IMR-90 (cell line): ENCODE results near the gene PLBD2. TPM values are rescaled to one million over a fixed set of nuclear protein-coding genes. Genes with fewer than 3 reads are reported as not detected.

Source experiments
- ATAC-seq: fragments of 200-7000 bp; cut with Tn5 transposase; 2 replicates; pipeline ENCODE4 v1.9.1; 2020; ENCODE audit warnings: low read depth, mild to moderate bottlenecking, moderate library complexity
- BruUV-seq: library from RNA; stranded (reverse); fragments of 400-500 nt; replicated peaks from 2 replicates; lab custom pipeline; 2021; lab: Mats Ljungman, UMichigan
- CTCF ChIA-PET: fragments of 300-600 bp; formaldehyde crosslinking; extraction: SDS; loops from one replicate; lab custom pipeline; 2021; ENCODE audit warnings: antibody characterized with exemption; lab: Yijun Ruan, JAX
- POLR2A ChIA-PET: fragments of 300-600 bp; sonication (Branson Sonifier 250); formaldehyde crosslinking; loops from one replicate; lab custom pipeline; 2022; ENCODE audit warnings: antibody characterized with exemption; ENCODE audit not compliant: unreplicated experiment; lab: Charles Lee
- DNase-seq: peaks from one replicate; pipeline ENCODE4 v3.0.0; 2013
- H2AFZ ChIP-seq: replicated peaks from 2 replicates; pipeline ENCODE3; 2013; ENCODE audit warnings: low read length, mild to moderate bottlenecking; ENCODE audit not compliant: poor library complexity
- H2AK5ac ChIP-seq: 2 replicates; pipeline ENCODE4 v1.6.1; 2013; ENCODE audit warnings: low read depth, low read length, inconsistent platforms
- H2AK9ac ChIP-seq: replicated peaks from 2 replicates; pipeline ENCODE3; 2013; ENCODE audit warnings: mild to moderate bottlenecking, low read depth, low read length, moderate library complexity; ENCODE audit not compliant: poor library complexity
- H2BK120ac ChIP-seq: 2 replicates; pipeline ENCODE4 v1.6.1; 2013; ENCODE audit warnings: low read depth, low read length, inconsistent platforms
- H2BK15ac ChIP-seq: 3 replicates; pipeline ENCODE4 v1.6.1; 2013; ENCODE audit warnings: low read depth, low read length, inconsistent platforms
- H2BK20ac ChIP-seq: 2 replicates; pipeline ENCODE4 v1.6.1; 2013; ENCODE audit warnings: low read depth, mild to moderate bottlenecking, inconsistent platforms, low read length, moderate library complexity
- H2BK5ac ChIP-seq: 2 replicates; pipeline ENCODE4 v1.6.1; 2013; ENCODE audit warnings: mild to moderate bottlenecking, low read depth, low read length, inconsistent platforms; ENCODE audit not compliant: poor library complexity, severe bottlenecking
- H3K14ac ChIP-seq: replicated peaks from 2 replicates; pipeline ENCODE4 v1.6.1; 2013; ENCODE audit warnings: low read depth, low read length, inconsistent platforms
- H3K18ac ChIP-seq: 2 replicates; pipeline ENCODE4 v1.6.1; 2013; ENCODE audit warnings: low read depth, low read length, control low read depth
- H3K23ac ChIP-seq: 2 replicates; pipeline ENCODE4 v1.6.1; 2013; ENCODE audit warnings: low read depth, low read length, inconsistent platforms
- H3K27ac ChIP-seq: 2 replicates; pipeline ENCODE4 v1.5.1; 2013; ENCODE audit warnings: mild to moderate bottlenecking, control low read depth, low read length; ENCODE audit not compliant: insufficient read depth
- H3K27me3 ChIP-seq: 2 replicates; pipeline ENCODE4 v1.6.1; 2013; ENCODE audit warnings: low read length; ENCODE audit not compliant: control insufficient read depth, insufficient read depth
- H3K36me3 ChIP-seq: 2 replicates; pipeline ENCODE4 v1.6.1; 2013; ENCODE audit warnings: low read length, mixed read lengths; ENCODE audit not compliant: control insufficient read depth, insufficient read depth
- H3K4ac ChIP-seq: 2 replicates; pipeline ENCODE4 v1.6.1; 2013; ENCODE audit warnings: low read depth, low read length, inconsistent platforms
- H3K4me1 ChIP-seq: 2 replicates; pipeline ENCODE4 v1.6.1; 2013; ENCODE audit warnings: low read length, mixed read lengths; ENCODE audit not compliant: control insufficient read depth, insufficient read depth
- H3K4me2 ChIP-seq: 2 replicates; pipeline ENCODE4 v1.6.1; 2013; ENCODE audit warnings: low read depth, mild to moderate bottlenecking, control low read depth, low read length, moderate library complexity
- H3K4me3 ChIP-seq: 2 replicates; pipeline ENCODE4 v1.5.1; 2013; ENCODE audit warnings: low read depth, mild to moderate bottlenecking, control low read depth, low read length, moderate library complexity; ENCODE audit not compliant: insufficient read depth
- H3K56ac ChIP-seq: 2 replicates; pipeline ENCODE4 v1.6.1; 2013; ENCODE audit warnings: low read length, inconsistent platforms; ENCODE audit not compliant: insufficient read depth; ENCODE audit errors: extremely low read depth
- H3K79me1 ChIP-seq, 2 experiments: 2 replicates each; pipeline ENCODE4 v1.6.1; 2013; ENCODE audit warnings: low read length in 2 of 2, inconsistent platforms in 1 of 2, low read depth in 1 of 2
- H3K9ac ChIP-seq: 2 replicates; pipeline ENCODE4 v1.6.1; 2013; ENCODE audit warnings: low read depth, low read length, control low read depth
- H3K9me1 ChIP-seq: 2 replicates; pipeline ENCODE4 v1.6.1; 2013; ENCODE audit warnings: low read length, inconsistent platforms; ENCODE audit not compliant: insufficient read depth
- H3K9me3 ChIP-seq: 2 replicates; pipeline ENCODE4 v1.6.1; 2013; ENCODE audit warnings: low read length; ENCODE audit not compliant: control insufficient read depth, insufficient read depth
- H4K20me1 ChIP-seq: 2 replicates; pipeline ENCODE4 v1.6.1; 2013; ENCODE audit warnings: low read length, inconsistent platforms; ENCODE audit not compliant: insufficient read depth
- H4K5ac ChIP-seq: 2 replicates; pipeline ENCODE4 v1.6.1; 2013; ENCODE audit warnings: mild to moderate bottlenecking, low read depth, low read length, control low read depth
- H4K8ac ChIP-seq, 2 experiments: 2 replicates each; pipeline ENCODE4 v1.6.1; 2013; ENCODE audit warnings: low read depth in 2 of 2, low read length in 2 of 2, control low read depth in 1 of 2, inconsistent platforms in 1 of 2
- H4K91ac ChIP-seq: 2 replicates; pipeline ENCODE4 v1.6.1; 2013; ENCODE audit warnings: low read depth, low read length, inconsistent platforms; ENCODE audit not compliant: insufficient read depth
- BHLHE40 ChIP-seq: fragments of 150-350 bp; IDR thresholded peaks from 2 replicates; pipeline ENCODE4 v1.6.1; 2016; ENCODE audit warnings: mild to moderate bottlenecking, low read depth, low read length
- CEBPB ChIP-seq: IDR thresholded peaks from 2 replicates; pipeline ENCODE4 v1.6.1; 2012; ENCODE audit warnings: low read depth, low read length, improper control_type of control experiment
- CHD1 ChIP-seq: IDR thresholded peaks from 2 replicates; pipeline ENCODE4 v1.6.1; 2012; ENCODE audit warnings: low read depth, low read length, improper control_type of control experiment
- FOS ChIP-seq: fragments of 150-350 bp; IDR thresholded peaks from 2 replicates; pipeline ENCODE4 v1.6.1; 2016; ENCODE audit warnings: low read depth, low read length
- MAFK ChIP-seq: IDR thresholded peaks from 2 replicates; pipeline ENCODE4 v1.6.1; 2012; ENCODE audit warnings: low read depth, low read length, improper control_type of control experiment
- MAZ ChIP-seq: IDR thresholded peaks from 2 replicates; pipeline ENCODE4 v1.6.1; 2012; ENCODE audit warnings: low read depth, mild to moderate bottlenecking, low read length, improper control_type of control experiment, moderate library complexity, borderline replicate concordance
- MXI1 ChIP-seq: IDR thresholded peaks from 2 replicates; pipeline ENCODE4 v1.6.1; 2012; ENCODE audit warnings: low read depth, mild to moderate bottlenecking, low read length, moderate library complexity, borderline replicate concordance
- NFE2L2 ChIP-seq: fragments of 150-350 bp; IDR thresholded peaks from 2 replicates; pipeline ENCODE4 v1.6.1; 2016; ENCODE audit warnings: low read depth, mild to moderate bottlenecking, low read length
- POLR2A ChIP-seq: IDR thresholded peaks from 2 replicates; pipeline ENCODE4 v1.6.1; 2012; ENCODE audit warnings: mild to moderate bottlenecking, low read depth, low read length
- RAD21 ChIP-seq: IDR thresholded peaks from 2 replicates; pipeline ENCODE4 v1.6.1; 2012; ENCODE audit warnings: low read length, improper control_type of control experiment
- RCOR1 ChIP-seq: IDR thresholded peaks from 2 replicates; pipeline ENCODE4 v1.6.1; 2012; ENCODE audit warnings: mild to moderate bottlenecking, low read length, improper control_type of control experiment; ENCODE audit not compliant: insufficient replicate concordance
- RFX5 ChIP-seq: IDR thresholded peaks from 2 replicates; pipeline ENCODE4 v1.8.0; 2012; ENCODE audit warnings: low read depth, mild to moderate bottlenecking, low read length, moderate library complexity
- SMC3 ChIP-seq: fragments of 150-350 bp; IDR thresholded peaks from 2 replicates; pipeline ENCODE4 v1.6.1; 2016; ENCODE audit warnings: low read depth, mild to moderate bottlenecking, antibody characterized with exemption, low read length, moderate library complexity
- WGBS, 2 experiments: methylation state at CpG; one replicate each; pipeline versions ENCODE4 v1.1.5 to v1.1.7; 2013; ENCODE audit warnings: missing lambda C conversion rate in 2 of 2; ENCODE audit not compliant: insufficient read length in 1 of 2; ENCODE audit errors: extremely low coverage in 2 of 2; 5-methylcytosine and 5-hydroxymethylcytosine counted together
- dilution Hi-C: fragments of 300-500 bp; cut with HindIII; formaldehyde crosslinking; loops from one replicate; pipeline ENCODE4 v1.14.3; 2018; ENCODE audit warnings: low sequenced_read_pairs; ENCODE audit not compliant: unreplicated experiment
- in situ Hi-C: fragments of 300-500 bp; cut with MboI; formaldehyde crosslinking; loops from 3 replicates; pipeline ENCODE4 v1.14.3; 2019; ENCODE audit warnings: low sequenced_read_pairs, inconsistent platforms, mixed read lengths
- intact Hi-C: fragments of 100-400 bp; cut with micrococcal nuclease; formaldehyde crosslinking; loops from 2 replicates; pipeline ENCODE4 v1.10.0; 2022
- polyA plus RNA-seq, 3 experiments: library from polyadenylated mRNA; depleted of rRNA; stranded (reverse); fragments of >200 nt; gene quantifications; 2 replicates each; pipeline ENCODE4 v1.2.3, GENCODE V29; 2012; ENCODE audit warnings: low replicate concordance in 1 of 3
- total RNA-seq: library from RNA; depleted of rRNA; stranded (reverse); fragments of >200 nt; gene quantifications from 2 replicates; pipeline ENCODE4 v1.2.3, GENCODE V29; 2012
- TF ChIP-seq, protein P1 (sequence below): fragments of 150-350 bp; IDR thresholded peaks from 2 replicates; pipeline ENCODE4 v1.6.1; 2016; ENCODE audit warnings: low read depth, mild to moderate bottlenecking, low read length, moderate library complexity, borderline replicate concordance
- TF ChIP-seq, protein P2 (sequence below): fragments of 150-350 bp; IDR thresholded peaks from 2 replicates; pipeline ENCODE4 v1.6.1; 2017; ENCODE audit warnings: mild to moderate bottlenecking, antibody characterized with exemption, low read length, low read depth
- TF ChIP-seq, protein P3 (sequence below): conservative IDR thresholded peaks from 2 replicates; pipeline ENCODE4 v1.5.1; 2012; ENCODE audit warnings: mild to moderate bottlenecking, low read depth, low read length, improper control_type of control experiment

The PLBD2 gene
- total and polyA plus RNA-seq, 2 of the 4 experiments (the other 2 are of a cell fraction): 7.3 to 44.5 TPM

- dilution Hi-C loops (no loop called here), in situ Hi-C loops (no loop called here), intact Hi-C loops (no loop called here)
- Histone ChIP-seq H2AK9ac (no peak overlapping the region), H3K9me3 (no peaks in the 10 kb centered on the region), H3K18ac (no peak overlapping the region), H3K79me1 (no peaks in the 10 kb centered on the region), H2AK5ac (no peak overlapping the region), H4K5ac (no peak overlapping the region), H3K4ac (no peak overlapping the region), H2AFZ (no peak overlapping the region), H3K23ac (no peak overlapping the region), H3K9ac (no peak overlapping the region), H3K27ac (no peak overlapping the region), H3K14ac (no peak overlapping the region), H2BK15ac (no peak overlapping the region), H3K4me1 (0 out of 2 replicates have a peak, but pooled peaks cover 1% of the 10 kb centered on the region), H3K27me3 (peaks cover 7% of the 10 kb centered on the region), H3K9me1 (no peaks in the 10 kb centered on the region), H4K20me1 (no peaks in the 10 kb centered on the region), H2BK5ac (no peak overlapping the region), H3K4me3 (no peak overlapping the region), H3K56ac (no peak overlapping the region), H4K91ac (no peak overlapping the region), H3K36me3 (no peaks in the 10 kb centered on the region), H2BK120ac (no peak overlapping the region), H3K4me2 (no peak overlapping the region), H2BK20ac (no peak overlapping the region), H4K8ac (no peak overlapping the region)
- no TSS peak for BruUV-seq
- TF ChIP-seq RFX5 (no peak), MAFK (no peak), NFE2L2 (no peak), MXI1 (no peak), BHLHE40 (no peak), RAD21 (no peak), CHD1 (no peak), SMC3 (no peak), MAZ (no peak), FOS (no peak), RCOR1 (no peak), POLR2A (no peak), CEBPB (no peak)
- TF ChIP-seq, protein P1, sequence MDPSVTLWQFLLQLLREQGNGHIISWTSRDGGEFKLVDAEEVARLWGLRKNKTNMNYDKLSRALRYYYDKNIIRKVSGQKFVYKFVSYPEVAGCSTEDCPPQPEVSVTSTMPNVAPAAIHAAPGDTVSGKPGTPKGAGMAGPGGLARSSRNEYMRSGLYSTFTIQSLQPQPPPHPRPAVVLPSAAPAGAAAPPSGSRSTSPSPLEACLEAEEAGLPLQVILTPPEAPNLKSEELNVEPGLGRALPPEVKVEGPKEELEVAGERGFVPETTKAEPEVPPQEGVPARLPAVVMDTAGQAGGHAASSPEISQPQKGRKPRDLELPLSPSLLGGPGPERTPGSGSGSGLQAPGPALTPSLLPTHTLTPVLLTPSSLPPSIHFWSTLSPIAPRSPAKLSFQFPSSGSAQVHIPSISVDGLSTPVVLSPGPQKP: no peak
- TF ChIP-seq, protein P2, sequence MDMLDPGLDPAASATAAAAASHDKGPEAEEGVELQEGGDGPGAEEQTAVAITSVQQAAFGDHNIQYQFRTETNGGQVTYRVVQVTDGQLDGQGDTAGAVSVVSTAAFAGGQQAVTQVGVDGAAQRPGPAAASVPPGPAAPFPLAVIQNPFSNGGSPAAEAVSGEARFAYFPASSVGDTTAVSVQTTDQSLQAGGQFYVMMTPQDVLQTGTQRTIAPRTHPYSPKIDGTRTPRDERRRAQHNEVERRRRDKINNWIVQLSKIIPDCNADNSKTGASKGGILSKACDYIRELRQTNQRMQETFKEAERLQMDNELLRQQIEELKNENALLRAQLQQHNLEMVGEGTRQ: no peak
- TF ChIP-seq, protein P3, sequence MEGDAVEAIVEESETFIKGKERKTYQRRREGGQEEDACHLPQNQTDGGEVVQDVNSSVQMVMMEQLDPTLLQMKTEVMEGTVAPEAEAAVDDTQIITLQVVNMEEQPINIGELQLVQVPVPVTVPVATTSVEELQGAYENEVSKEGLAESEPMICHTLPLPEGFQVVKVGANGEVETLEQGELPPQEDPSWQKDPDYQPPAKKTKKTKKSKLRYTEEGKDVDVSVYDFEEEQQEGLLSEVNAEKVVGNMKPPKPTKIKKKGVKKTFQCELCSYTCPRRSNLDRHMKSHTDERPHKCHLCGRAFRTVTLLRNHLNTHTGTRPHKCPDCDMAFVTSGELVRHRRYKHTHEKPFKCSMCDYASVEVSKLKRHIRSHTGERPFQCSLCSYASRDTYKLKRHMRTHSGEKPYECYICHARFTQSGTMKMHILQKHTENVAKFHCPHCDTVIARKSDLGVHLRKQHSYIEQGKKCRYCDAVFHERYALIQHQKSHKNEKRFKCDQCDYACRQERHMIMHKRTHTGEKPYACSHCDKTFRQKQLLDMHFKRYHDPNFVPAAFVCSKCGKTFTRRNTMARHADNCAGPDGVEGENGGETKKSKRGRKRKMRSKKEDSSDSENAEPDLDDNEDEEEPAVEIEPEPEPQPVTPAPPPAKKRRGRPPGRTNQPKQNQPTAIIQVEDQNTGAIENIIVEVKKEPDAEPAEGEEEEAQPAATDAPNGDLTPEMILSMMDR: no peak
- POLR2A ChIA-PET: interaction anchor here (0.5 kb wide), 1 partner anchor 117 kb away, joined by 3 read pairs; no protein-coding TSS in a partner anchor
- 17% methylated on average over 2 of the region's 3 CpGs; no CpG with 5 or more reads in 1 of the 2 experiments for WGBS, 2 experiments
- ATAC-seq (no peak), DNase-seq (no peak)
- CTCF ChIA-PET: no interaction called here
Observed at GRCh38 chr12:113340061-113340460, 18.3 kb upstream of the PLBD2 start.
